H1 (cell line): ENCODE results near the gene ZRANB1. TPM values are rescaled to one million over a fixed set of nuclear protein-coding genes. Genes with fewer than 3 reads are reported as not detected.

ENCODE experiments used
- CTCF ChIA-PET: fragments of 300-600 bp; sonication (Branson Sonifier 250); formaldehyde crosslinking; loops from one replicate; lab custom pipeline; 2021; ENCODE audit not compliant: partially characterized antibody; lab: Charles Lee
- POLR2A ChIA-PET: fragments of 300-600 bp; sonication (Branson Sonifier 250); formaldehyde crosslinking; loops from one replicate; lab custom pipeline; 2021; ENCODE audit warnings: inconsistent platforms; ENCODE audit not compliant: partially characterized antibody; lab: Charles Lee
- DNase-seq, 2 experiments: peaks; one replicate each; pipeline versions ENCODE4 v3.0.0 to v3.0.0-alpha.2; 2010 to 2022; ENCODE audit warnings: low spot score in 2 of 2, low read depth in 1 of 2, mixed read lengths in 1 of 2
- FAIRE-seq: peaks from 2 replicates; lab custom pipeline; 2011; peaks lifted over from hg19 to GRCh38; lab: Jason Lieb, UNC
- H2AFZ ChIP-seq: 2 replicates; pipeline ENCODE4 v1.8.1; 2012; ENCODE audit warnings: low read length, inconsistent platforms
- H2AK5ac ChIP-seq: 2 replicates; pipeline ENCODE4 v1.6.1; 2013; ENCODE audit warnings: low read depth, low read length
- H2BK120ac ChIP-seq: replicated peaks from 2 replicates; pipeline ENCODE3; 2013; ENCODE audit warnings: low read depth, low read length, inconsistent platforms
- H2BK12ac ChIP-seq: 2 replicates; pipeline ENCODE4 v1.6.1; 2013; ENCODE audit warnings: low read depth, low read length
- H2BK15ac ChIP-seq: 2 replicates; pipeline ENCODE4 v1.6.1; 2013; ENCODE audit warnings: low read length
- H2BK20ac ChIP-seq: 2 replicates; pipeline ENCODE4 v1.6.1; 2013; ENCODE audit warnings: low read length
- H2BK5ac ChIP-seq: 2 replicates; pipeline ENCODE4 v1.6.1; 2013; ENCODE audit warnings: low read depth, low read length
- H3K14ac ChIP-seq: 2 replicates; pipeline ENCODE4 v1.6.1; 2013; ENCODE audit warnings: inconsistent platforms; ENCODE audit not compliant: insufficient read length
- H3K18ac ChIP-seq: 2 replicates; pipeline ENCODE4 v1.6.1; 2013; ENCODE audit warnings: low read length; ENCODE audit errors: extremely low read depth
- H3K23ac ChIP-seq: 2 replicates; pipeline ENCODE4 v1.6.1; 2013; ENCODE audit warnings: inconsistent platforms; ENCODE audit not compliant: insufficient read length
- H3K23me2 ChIP-seq: 2 replicates; pipeline ENCODE4 v1.6.1; 2013; ENCODE audit warnings: low read depth, low read length
- H3K27ac ChIP-seq: 2 replicates; pipeline ENCODE4 v1.6.1; 2011; ENCODE audit warnings: low read depth, low read length, inconsistent platforms
- H3K27me3 ChIP-seq, 4 experiments: replicated peaks in 1 of 4; 1 replicate in 1 of 4; 2 replicates in 3 of 4; pipeline versions ENCODE4 v1.6.1 to v1.8.1; 2011 to 2013; ENCODE audit warnings: low read length in 3 of 4, mild to moderate bottlenecking in 3 of 4, inconsistent platforms in 2 of 4, mixed read lengths in 2 of 4, moderate library complexity in 1 of 4; ENCODE audit not compliant: control insufficient read depth in 3 of 4, insufficient read depth in 3 of 4; ENCODE audit errors: extremely low read depth in 1 of 4
- H3K36me3 ChIP-seq, 4 experiments: 2 replicates each; pipeline versions ENCODE4 v1.6.1 to v1.8.1; 2011 to 2013; ENCODE audit warnings: mild to moderate bottlenecking in 4 of 4, low read length in 3 of 4, moderate library complexity in 2 of 4, control low read depth in 1 of 4, inconsistent platforms in 1 of 4; ENCODE audit not compliant: insufficient read depth in 4 of 4, control insufficient read depth in 2 of 4
- H3K4ac ChIP-seq: replicated peaks from 2 replicates; pipeline ENCODE3; 2013; ENCODE audit warnings: low read length, low read depth, mixed read lengths, inconsistent platforms; ENCODE audit not compliant: insufficient read length
- H3K4me1 ChIP-seq, 4 experiments: replicated peaks in 1 of 4; 1 replicate in 1 of 4; 2 replicates in 3 of 4; pipeline versions ENCODE4 v1.6.1 to v1.8.1; 2011 to 2013; ENCODE audit warnings: low read length in 3 of 4, inconsistent platforms in 2 of 4, mixed read lengths in 1 of 4; ENCODE audit not compliant: insufficient read depth in 4 of 4, control insufficient read depth in 3 of 4
- H3K4me2 ChIP-seq, 2 experiments: 2 replicates each; pipeline versions ENCODE4 v1.6.1 to v1.8.1; 2011 to 2013; ENCODE audit warnings: low read depth in 2 of 2, low read length in 2 of 2, control low read depth in 1 of 2, inconsistent platforms in 1 of 2, mild to moderate bottlenecking in 1 of 2; ENCODE audit not compliant: insufficient read depth in 1 of 2
- H3K4me3 ChIP-seq, 4 experiments: fragments of 200-600, 300-600 bp in 1 of 4; sonication (generic), shearing (Covaris generic), sonication (Bioruptor Twin) in 1 of 4; 2 replicates each; pipeline versions ENCODE4 v1.5.1 to v1.8.1; 2011 to 2016; ENCODE audit warnings: low read length in 4 of 4, low read depth in 3 of 4, control low read depth in 2 of 4, inconsistent platforms in 2 of 4, mild to moderate bottlenecking in 2 of 4, mixed read lengths in 1 of 4, moderate library complexity in 1 of 4; ENCODE audit not compliant: insufficient read depth in 2 of 4; ENCODE audit errors: extremely low read depth in 1 of 4
- H3K56ac ChIP-seq: replicated peaks from 2 replicates; pipeline ENCODE3; 2013; ENCODE audit warnings: low read depth, mild to moderate bottlenecking, mixed read lengths, low read length, inconsistent platforms; ENCODE audit not compliant: insufficient read length
- H3K79me1 ChIP-seq: 2 replicates; pipeline ENCODE4 v1.6.1; 2013; ENCODE audit warnings: low read depth, low read length, control low read depth
- H3K79me2 ChIP-seq, 2 experiments: 2 replicates each; pipeline versions ENCODE4 v1.6.1 to v1.8.1; 2012 to 2013; ENCODE audit warnings: low read length in 2 of 2, mild to moderate bottlenecking in 2 of 2, inconsistent platforms in 1 of 2; ENCODE audit not compliant: insufficient read depth in 2 of 2, control insufficient read depth in 1 of 2
- H3K9ac ChIP-seq, 4 experiments: replicated peaks in 1 of 4; 1 replicate in 1 of 4; 2 replicates in 3 of 4; pipeline versions ENCODE4 v1.6.1 to v1.8.1; 2011 to 2013; ENCODE audit warnings: low read depth in 3 of 4, low read length in 3 of 4, control low read depth in 2 of 4, mild to moderate bottlenecking in 2 of 4, moderate library complexity in 2 of 4, inconsistent platforms in 1 of 4; ENCODE audit errors: extremely low read depth in 1 of 4
- H3K9me3 ChIP-seq, 2 experiments: 2 replicates each; pipeline versions ENCODE4 v1.6.1 to v1.8.1; 2012 to 2013; ENCODE audit warnings: mild to moderate bottlenecking in 2 of 2, moderate library complexity in 2 of 2, control low read depth in 1 of 2, inconsistent platforms in 1 of 2, low read depth in 1 of 2, low read length in 1 of 2, mixed read lengths in 1 of 2; ENCODE audit not compliant: insufficient read depth in 2 of 2
- H4K20me1 ChIP-seq, 2 experiments: replicated peaks in 1 of 2; 2 replicates each; pipeline versions ENCODE3 to v1.8.1; 2011 to 2013; ENCODE audit warnings: inconsistent platforms in 2 of 2, low read length in 2 of 2, mild to moderate bottlenecking in 1 of 2; ENCODE audit not compliant: insufficient read depth in 2 of 2, control insufficient read depth in 1 of 2
- H4K5ac ChIP-seq: 2 replicates; pipeline ENCODE4 v1.6.1; 2013; ENCODE audit warnings: low read length, low read depth, mixed read lengths, inconsistent platforms; ENCODE audit not compliant: insufficient read length
- H4K8ac ChIP-seq: 2 replicates; pipeline ENCODE4 v1.8.0; 2013; ENCODE audit warnings: mild to moderate bottlenecking, moderate library complexity, low read length, inconsistent platforms; ENCODE audit not compliant: insufficient read depth; ENCODE audit errors: extremely low read depth
- H4K91ac ChIP-seq: replicated peaks from 2 replicates; pipeline ENCODE3; 2013; ENCODE audit warnings: low read length, mixed read lengths, inconsistent platforms; ENCODE audit not compliant: insufficient read length
- MAFK ChIP-seq: IDR thresholded peaks from 2 replicates; pipeline ENCODE4 v1.6.1; 2012; ENCODE audit warnings: low read depth, mild to moderate bottlenecking, improper control_type of control experiment, low read length
- POLR2AphosphoS5 ChIP-seq: IDR thresholded peaks from 2 replicates; pipeline ENCODE4 v1.6.1; 2011; ENCODE audit warnings: low read depth, low read length
- RAD21 ChIP-seq, 2 experiments: IDR thresholded peaks in 1 of 2; conservative IDR thresholded peaks in 1 of 2; 2 replicates each; pipeline ENCODE4 v1.6.1; 2011; ENCODE audit warnings: low read depth in 2 of 2, low read length in 2 of 2, improper control_type of control experiment in 1 of 2, inconsistent platforms in 1 of 2, mild to moderate bottlenecking in 1 of 2, moderate library complexity in 1 of 2
- SUZ12 ChIP-seq: fragments of 200-600 bp; sonication (generic); IDR thresholded peaks from 2 replicates; pipeline ENCODE4 v1.6.1; 2012; ENCODE audit warnings: mild to moderate bottlenecking, inconsistent platforms, low read length, moderate library complexity, mixed read lengths
- TBP ChIP-seq: IDR thresholded peaks from 2 replicates; pipeline ENCODE4 v1.6.1; 2011; ENCODE audit warnings: low read depth, low read length, improper control_type of control experiment
- WGBS, 2 experiments: shearing (Covaris generic) in 1 of 2; methylation state at CpG; one replicate each; pipeline versions ENCODE4 v1.1.6 to v1.1.7; 2013 to 2015; ENCODE audit warnings: low lambda C conversion rate in 2 of 2, mixed read lengths in 2 of 2, inconsistent platforms in 1 of 2, low coverage in 1 of 2, missing lambda C conversion rate in 1 of 2; ENCODE audit not compliant: insufficient replicate concordance in 2 of 2, insufficient coverage in 1 of 2, insufficient read length in 1 of 2; ENCODE audit errors: extremely low coverage in 1 of 2, missing lambda C conversion rate in 1 of 2; 5-methylcytosine and 5-hydroxymethylcytosine counted together
- polyA plus RNA-seq, 7 experiments: library from polyadenylated mRNA; depleted of rRNA in 3 of 7; stranded (reverse) in 5 of 7; unstranded in 2 of 7; fragments of >200 nt in 5 of 7; fragments of 200-250 nt in 2 of 7; gene quantifications; 1 replicate in 5 of 7; 2 replicates in 1 of 7; 4 replicates in 1 of 7; pipeline versions ENCODE4 v1.2.1 to v1.2.3, GENCODE V29; 2011 to 2013; ENCODE audit warnings: missing spikeins in 2 of 7, mixed read lengths in 2 of 7
- total RNA-seq: library from RNA; stranded (reverse); fragmentation: NEBNext Ultra II Directional; extraction: Animal tissue kit (Norgen Biotek cat#: 25700); gene quantifications from 2 replicates; pipeline ENCODE4 v1.2.1, GENCODE V29; 2021
- TF ChIP-seq, protein P1 (sequence below), 3 experiments: IDR thresholded peaks; 1 replicate in 2 of 3; 2 replicates in 1 of 3; pipeline versions ENCODE4 v1.5.1 to v1.6.1; 2011; ENCODE audit warnings: low read length in 3 of 3, mild to moderate bottlenecking in 3 of 3, inconsistent platforms in 2 of 3, low read depth in 1 of 3, moderate library complexity in 1 of 3; ENCODE audit not compliant: insufficient read depth in 1 of 3; ENCODE audit errors: control extremely low read depth in 1 of 3

The ZRANB1 gene
- total and polyA plus RNA-seq, 2 of the 8 experiments (the other 6 are each of a cell fraction or from before 2014, with no cell fraction given): 6.1 to 19.9 TPM

DNA sequence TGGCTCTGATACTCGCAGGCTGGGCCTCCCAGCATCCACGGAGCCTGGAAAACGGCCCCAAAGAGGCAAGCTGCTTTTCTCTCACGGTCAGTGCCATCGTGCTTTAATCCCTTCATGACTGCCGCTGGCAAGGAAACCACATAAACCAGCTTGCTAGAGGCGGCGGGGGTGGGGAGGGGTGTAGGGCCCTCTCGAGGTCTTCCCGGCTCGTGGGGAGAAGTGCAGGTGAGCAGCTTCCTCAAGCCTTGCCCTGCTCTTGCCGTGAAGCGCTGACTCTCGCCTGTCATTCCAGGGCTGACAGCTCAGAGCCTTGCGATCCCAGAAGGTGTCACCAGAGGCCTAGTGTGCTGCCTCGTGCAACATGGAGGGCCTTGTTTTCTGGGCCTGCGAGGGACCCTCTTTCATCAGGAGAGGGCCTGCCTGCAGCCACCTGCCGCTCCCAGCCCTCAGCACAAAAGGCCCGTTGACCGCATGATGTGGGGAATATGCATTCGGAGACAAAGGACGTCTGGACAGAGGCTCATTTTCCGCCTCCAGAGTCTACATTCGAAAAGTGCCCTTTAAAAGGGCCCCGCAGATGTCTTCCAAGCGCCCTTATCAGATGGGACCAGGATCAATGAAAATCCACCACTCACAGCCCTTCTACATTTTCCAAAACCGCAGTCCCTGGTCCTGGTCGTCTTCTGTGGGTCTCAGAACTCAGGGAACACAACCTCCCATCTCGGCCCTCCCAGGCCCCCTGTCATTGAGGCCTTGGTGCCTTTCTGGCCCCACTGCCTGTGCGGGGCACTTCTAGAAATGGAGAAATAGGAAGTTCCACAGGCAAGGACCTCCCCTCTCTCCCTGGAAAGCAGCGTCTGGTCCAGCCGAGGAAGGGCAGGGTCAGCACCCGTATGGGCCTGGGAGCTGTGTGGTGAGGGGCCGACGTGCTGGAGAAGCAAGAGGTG, 58.7 kb downstream of the ZRANB1 start:
- ChIA-PET POLR2A (interaction anchor here (1.0 to 2.5 kb wide), 3 partner anchors 10 to 85 kb away, joined by 3 to 9 read pairs (median 3); no protein-coding TSS in a partner anchor), CTCF (interaction anchor here (0.6 to 2.5 kb wide), 14 partner anchors 8 to 352 kb away, joined by 3 to 10 read pairs (median 3); no protein-coding TSS in a partner anchor)
- no peak for FAIRE-seq
- TF ChIP-seq TBP (no peak), SUZ12 (no peak), MAFK (no peak), POLR2AphosphoS5 (0 out of 2 replicates have a peak, but pooled peaks have one; percentile 12), RAD21 (IDR thresholded peaks at IDR 0.05 in 1 of 2, conservative IDR thresholded peaks at IDR 0.05 in 1 of 2; ENCODE audit: low read depth in 2 of 2, low read length in 2 of 2) (peak; percentile 18 to 20; a peak in 2 of 4 replicates)
- TF ChIP-seq, protein P1, sequence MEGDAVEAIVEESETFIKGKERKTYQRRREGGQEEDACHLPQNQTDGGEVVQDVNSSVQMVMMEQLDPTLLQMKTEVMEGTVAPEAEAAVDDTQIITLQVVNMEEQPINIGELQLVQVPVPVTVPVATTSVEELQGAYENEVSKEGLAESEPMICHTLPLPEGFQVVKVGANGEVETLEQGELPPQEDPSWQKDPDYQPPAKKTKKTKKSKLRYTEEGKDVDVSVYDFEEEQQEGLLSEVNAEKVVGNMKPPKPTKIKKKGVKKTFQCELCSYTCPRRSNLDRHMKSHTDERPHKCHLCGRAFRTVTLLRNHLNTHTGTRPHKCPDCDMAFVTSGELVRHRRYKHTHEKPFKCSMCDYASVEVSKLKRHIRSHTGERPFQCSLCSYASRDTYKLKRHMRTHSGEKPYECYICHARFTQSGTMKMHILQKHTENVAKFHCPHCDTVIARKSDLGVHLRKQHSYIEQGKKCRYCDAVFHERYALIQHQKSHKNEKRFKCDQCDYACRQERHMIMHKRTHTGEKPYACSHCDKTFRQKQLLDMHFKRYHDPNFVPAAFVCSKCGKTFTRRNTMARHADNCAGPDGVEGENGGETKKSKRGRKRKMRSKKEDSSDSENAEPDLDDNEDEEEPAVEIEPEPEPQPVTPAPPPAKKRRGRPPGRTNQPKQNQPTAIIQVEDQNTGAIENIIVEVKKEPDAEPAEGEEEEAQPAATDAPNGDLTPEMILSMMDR (IDR thresholded peaks at IDR 0.05; ENCODE audit: control extremely low read depth in 1 of 3, insufficient read depth in 1 of 3, low read depth in 1 of 3, low read length in 3 of 3): peak in 1 of 3 experiments; percentile 12; a peak in 1 of 4 replicates
- Histone ChIP-seq H2BK12ac (no peak overlapping the region), H3K4ac (no peak overlapping the region), H3K9ac (no peak overlapping the region), H3K9me3 (no peaks in the 10 kb centered on the region), H2BK20ac (no peak overlapping the region), H2BK15ac (no peak overlapping the region), H2BK5ac (peak overlapping the region; percentile 60; the same call in 1 of the 2 replicates), H4K91ac (no peak overlapping the region), H3K4me3 (no peak overlapping the region), H4K8ac (no peak overlapping the region; the same call in 1 of the 2 replicates), H3K36me3 (peaks cover 34 to 88% (median 56%) of the 10 kb centered on the region in 4 experiments), H3K56ac (no peak overlapping the region), H3K79me2 (peaks cover 0 to 44% of the 10 kb centered on the region in 2 experiments; a peak in 2 of 4 replicates), H2AFZ (no peak overlapping the region), H3K18ac (no peak overlapping the region), H4K20me1 (peaks cover 34 to 41% of the 10 kb centered on the region in 2 experiments), H2BK120ac (no peak overlapping the region), H3K79me1 (peaks cover 23% of the 10 kb centered on the region), H3K4me1 (peaks cover 0 to 4% (median 0%) of the 10 kb centered on the region in 4 experiments; a peak in 1 of 7 replicates), H3K14ac (no peak overlapping the region), H3K4me2 (no peak overlapping the region), H3K23ac (no peak overlapping the region), H3K23me2 (no peaks in the 10 kb centered on the region), H3K27me3 (no peaks in the 10 kb centered on the region), H3K27ac (no peak overlapping the region; the same call in 1 of the 2 replicates), H2AK5ac (no peak overlapping the region), H4K5ac (no peak overlapping the region)
- no peak for DNase-seq
- 91% methylated on average over 34 of the region's 35 CpGs; no CpG with 5 or more reads in 1 of the 2 experiments for WGBS, 2 experiments
